WTC11 (cell line): Measurements from ENCODE around the gene CRIP2. TPM values are rescaled to one million over a fixed set of nuclear protein-coding genes. Genes with fewer than 3 reads are reported as not detected.

Experiments
- ATAC-seq: fragments of 200-7000 bp; cut with Tn5 transposase; 2 replicates; pipeline ENCODE4 v1.10.0; 2021; ENCODE audit warnings: mild to moderate bottlenecking, moderate library complexity
- CTCF ChIA-PET: fragments of 300-600 bp; sonication (Branson Sonifier 250); formaldehyde crosslinking; loops from one replicate; lab custom pipeline; 2021; ENCODE audit warnings: antibody characterized with exemption; lab: Charles Lee
- POLR2A ChIA-PET: fragments of 350-600 bp; sonication (Branson Sonifier 250); formaldehyde crosslinking; loops from one replicate; lab custom pipeline; 2021; ENCODE audit warnings: antibody characterized with exemption; lab: Charles Lee
- DNase-seq: peaks from one replicate; pipeline ENCODE4 v3.0.0; 2021; ENCODE audit warnings: low spot score
- H3K27ac Mint-ChIP-seq: 2 replicates; pipeline ENCODE4 v1.8.0; 2021; ENCODE audit warnings: mixed read lengths
- H3K27me3 Mint-ChIP-seq: 2 replicates; pipeline ENCODE4 v1.8.0; 2021; ENCODE audit warnings: low read depth, mild to moderate bottlenecking, moderate library complexity, mixed read lengths
- H3K36me3 Mint-ChIP-seq: 2 replicates; pipeline ENCODE4 v1.8.0; 2021; ENCODE audit warnings: mixed read lengths
- H3K4me1 Mint-ChIP-seq: 2 replicates; pipeline ENCODE4 v1.8.0; 2022; ENCODE audit warnings: mixed read lengths
- H3K4me3 Mint-ChIP-seq: 2 replicates; pipeline ENCODE4 v1.8.0; 2021; ENCODE audit warnings: mild to moderate bottlenecking, moderate library complexity, mixed read lengths
- H3K9me3 Mint-ChIP-seq: 2 replicates; pipeline ENCODE4 v1.8.0; 2021; ENCODE audit warnings: mixed read lengths
- AR ChIP-seq: fragments of 250-450 bp; sonication (Bioruptor Pico); IDR thresholded peaks from 2 replicates; pipeline ENCODE4 v1.9.0; 2021; ENCODE audit warnings: mild to moderate bottlenecking
- CDX4 ChIP-seq: fragments of 250-450 bp; sonication (Bioruptor Pico); IDR thresholded peaks from 2 replicates; pipeline ENCODE4 v1.9.0; 2021; ENCODE audit warnings: moderate library complexity, mild to moderate bottlenecking, inconsistent platforms, borderline replicate concordance
- E2F4 ChIP-seq: sonication (generic); formaldehyde crosslinking; IDR thresholded peaks from 2 replicates; pipeline ENCODE4 v1.8.1; 2022; ENCODE audit warnings: low read depth, mild to moderate bottlenecking, moderate library complexity, missing genetic modification reagents, borderline replicate concordance
- HMGXB4 ChIP-seq: sonication (generic); formaldehyde crosslinking; IDR thresholded peaks from 2 replicates; pipeline ENCODE4 v1.8.1; 2023; ENCODE audit warnings: mild to moderate bottlenecking, moderate library complexity, missing genetic modification reagents
- IRF2 ChIP-seq: sonication (generic); formaldehyde crosslinking; IDR thresholded peaks from 2 replicates; pipeline ENCODE4 v1.8.0; 2022; ENCODE audit warnings: low read depth, missing genetic modification reagents, borderline replicate concordance
- JUN ChIP-seq: sonication (generic); formaldehyde crosslinking; IDR thresholded peaks from 2 replicates; pipeline ENCODE4 v1.8.0; 2023; ENCODE audit warnings: mild to moderate bottlenecking, missing genetic modification reagents
- MXD4 ChIP-seq: fragments of 250-450 bp; sonication (Bioruptor Pico); IDR thresholded peaks from 2 replicates; pipeline ENCODE4 v1.8.0; 2021; ENCODE audit warnings: mild to moderate bottlenecking, moderate library complexity, borderline replicate concordance
- NFYB ChIP-seq: sonication (generic); formaldehyde crosslinking; conservative IDR thresholded peaks from 2 replicates; pipeline ENCODE4 v1.8.0; 2022; ENCODE audit warnings: low read depth, missing genetic modification reagents
- NR1H2 ChIP-seq: sonication (generic); formaldehyde crosslinking; IDR thresholded peaks from 2 replicates; pipeline ENCODE4 v1.9.0; 2021; ENCODE audit warnings: mild to moderate bottlenecking, moderate library complexity, missing genetic modification reagents
- OVOL2 ChIP-seq: fragments of 250-450 bp; sonication (Bioruptor Pico); IDR thresholded peaks from 2 replicates; pipeline ENCODE4 v1.9.0; 2021; ENCODE audit warnings: mild to moderate bottlenecking, borderline replicate concordance
- RORB ChIP-seq: fragments of 250-450 bp; sonication (Bioruptor Pico); IDR thresholded peaks from 2 replicates; pipeline ENCODE4 v1.9.0; 2021; ENCODE audit warnings: mild to moderate bottlenecking
- SMAD4 ChIP-seq: sonication (generic); formaldehyde crosslinking; IDR thresholded peaks from 2 replicates; pipeline ENCODE4 v1.8.0; 2022; ENCODE audit warnings: mild to moderate bottlenecking, missing genetic modification reagents
- TCF7 ChIP-seq: sonication (generic); formaldehyde crosslinking; IDR thresholded peaks from 2 replicates; pipeline ENCODE4 v1.8.0; 2022; ENCODE audit warnings: mild to moderate bottlenecking, low read depth, missing genetic modification reagents, moderate library complexity
- TEAD1 ChIP-seq: sonication (generic); formaldehyde crosslinking; IDR thresholded peaks from 2 replicates; pipeline ENCODE4 v1.8.0; 2022; ENCODE audit warnings: mild to moderate bottlenecking, missing genetic modification reagents
- ZNF138 ChIP-seq: sonication (generic); formaldehyde crosslinking; conservative IDR thresholded peaks from 2 replicates; pipeline ENCODE4 v1.8.1; 2022; ENCODE audit warnings: mild to moderate bottlenecking, moderate library complexity, missing genetic modification reagents
- ZNF281 ChIP-seq: sonication (generic); formaldehyde crosslinking; IDR thresholded peaks from 2 replicates; pipeline ENCODE4 v1.8.0; 2023; ENCODE audit warnings: mild to moderate bottlenecking, missing genetic modification reagents
- total RNA-seq: library from RNA; stranded (reverse); gene quantifications from 3 replicates; pipeline ENCODE4 v1.2.3, GENCODE V29; 2021
- TF ChIP-seq, protein P1 (sequence below): fragments of 250-450 bp; sonication (Bioruptor Pico); conservative IDR thresholded peaks from 2 replicates; pipeline ENCODE4 v1.9.0; 2021; ENCODE audit warnings: mild to moderate bottlenecking
- TF ChIP-seq, protein P2 (sequence below): sonication (generic); formaldehyde crosslinking; IDR thresholded peaks from 2 replicates; pipeline ENCODE4 v1.8.1; 2023; ENCODE audit warnings: mild to moderate bottlenecking, missing genetic modification reagents, moderate library complexity

CRIP2 gene
- total RNA-seq, 1 experiment from 2014 or later: 5.4 TPM

GRCh38 chr14:105446971-105447370, 27.6 kb upstream of the CRIP2 start (continued):
- TF ChIP-seq MXD4 (CRISPR knock-in tag) (no peak), SMAD4 (CRISPR knock-in tag) (no peak), ZNF281 (CRISPR knock-in tag) (no peak)
- TF ChIP-seq, protein P1, sequence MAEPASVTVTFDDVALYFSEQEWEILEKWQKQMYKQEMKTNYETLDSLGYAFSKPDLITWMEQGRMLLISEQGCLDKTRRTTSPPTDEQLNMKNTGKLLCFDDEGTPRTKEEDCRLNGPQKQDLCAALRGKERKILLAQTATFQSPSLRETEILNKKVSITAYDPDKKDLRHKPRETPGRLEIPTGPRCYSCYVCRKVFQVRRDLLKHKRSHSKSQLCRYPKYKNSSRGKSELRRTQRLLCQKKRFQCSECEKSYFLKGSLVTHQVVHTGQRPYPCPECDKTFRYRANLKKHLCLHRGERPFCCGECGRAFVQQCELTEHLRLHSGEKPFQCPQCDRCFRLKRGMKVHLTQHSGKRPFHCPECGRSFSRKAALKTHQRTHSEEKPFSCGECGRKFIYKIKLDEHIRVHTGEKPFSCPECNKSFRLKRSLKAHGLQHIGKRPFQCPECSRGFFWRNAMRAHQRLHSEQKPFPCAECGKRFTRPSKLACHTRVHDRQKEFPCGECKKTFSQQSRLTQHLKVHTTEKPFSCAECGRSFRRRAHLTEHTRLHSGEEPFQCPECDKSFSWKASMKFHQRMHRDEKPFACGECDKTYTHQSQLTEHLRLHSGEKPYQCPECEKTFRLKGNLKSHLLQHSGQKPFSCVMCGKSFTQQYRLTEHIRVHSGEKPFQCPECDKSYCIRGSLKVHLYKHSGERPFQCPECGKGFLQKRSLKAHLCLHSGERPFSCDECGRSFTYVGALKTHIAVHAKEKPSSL (CRISPR knock-in tag): no peak
- TF ChIP-seq, protein P2, sequence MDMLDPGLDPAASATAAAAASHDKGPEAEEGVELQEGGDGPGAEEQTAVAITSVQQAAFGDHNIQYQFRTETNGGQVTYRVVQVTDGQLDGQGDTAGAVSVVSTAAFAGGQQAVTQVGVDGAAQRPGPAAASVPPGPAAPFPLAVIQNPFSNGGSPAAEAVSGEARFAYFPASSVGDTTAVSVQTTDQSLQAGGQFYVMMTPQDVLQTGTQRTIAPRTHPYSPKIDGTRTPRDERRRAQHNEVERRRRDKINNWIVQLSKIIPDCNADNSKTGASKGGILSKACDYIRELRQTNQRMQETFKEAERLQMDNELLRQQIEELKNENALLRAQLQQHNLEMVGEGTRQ (CRISPR knock-in tag): no peak

DNA sequence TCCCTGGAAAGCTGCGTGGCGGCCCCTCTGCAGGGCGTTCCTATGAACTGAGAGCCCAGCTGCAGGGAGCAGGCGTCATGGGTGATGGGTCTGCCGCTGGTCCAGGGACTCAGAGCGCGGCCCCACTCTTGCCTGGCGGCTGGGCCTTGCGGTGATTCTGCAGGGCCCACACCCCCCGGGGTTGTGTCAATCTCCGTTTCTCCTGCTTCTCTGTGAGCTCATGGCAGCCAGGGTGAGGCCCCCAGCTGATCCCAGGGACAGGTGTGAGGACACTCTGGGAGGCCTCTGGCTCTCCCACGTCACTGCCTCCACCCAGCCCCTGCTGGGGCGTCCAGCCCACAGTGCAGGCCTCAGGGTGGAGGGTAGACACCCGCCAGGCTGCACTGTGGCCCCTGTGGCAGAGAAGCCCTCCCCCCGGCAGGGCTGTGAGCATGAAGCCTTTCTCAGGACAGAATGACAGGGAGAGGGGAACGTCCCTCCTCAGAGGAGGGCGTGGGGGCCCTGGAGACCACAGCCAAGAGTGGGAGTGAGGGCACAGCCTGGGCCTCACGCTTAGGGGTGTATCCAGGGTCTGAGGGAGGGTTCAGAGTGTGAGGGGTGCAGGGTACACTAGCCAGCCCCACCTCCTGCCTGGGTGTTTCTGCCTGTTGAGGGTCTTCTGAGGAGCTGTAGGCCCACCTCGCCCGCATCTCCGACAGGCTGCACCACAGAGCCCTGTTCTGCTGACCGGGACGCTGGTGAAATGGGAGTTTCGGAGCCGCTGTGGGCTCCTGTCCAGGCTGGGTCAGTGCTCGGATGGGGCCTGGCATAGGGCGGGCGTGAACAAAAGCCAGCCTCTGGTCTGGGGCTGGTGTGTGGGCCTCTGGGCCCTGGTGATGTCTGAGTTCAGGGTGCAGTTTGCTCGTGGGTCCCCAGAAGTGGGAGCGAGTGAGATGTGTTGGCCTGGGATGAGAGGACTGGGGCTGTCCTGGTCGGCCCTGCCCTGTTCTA, 26.7 kb upstream of the CRIP2 start:
- DNase-seq (no peak), ATAC-seq (peak; percentile 6)
- no peak overlapping the region for H3K4me3 Mint-ChIP-seq
- no peaks in the 10 kb centered on the region for H3K4me1 Mint-ChIP-seq
- peaks cover 22% of the 10 kb centered on the region for H3K36me3 Mint-ChIP-seq
- H3K27me3 Mint-ChIP-seq: no peaks in the 10 kb centered on the region
- CTCF ChIA-PET: interaction anchor here (0.6 to 2.0 kb wide), 21 partner anchors 8 to 199 kb away, joined by 3 to 16 read pairs (median 5); partner anchors contain the start of gene CRIP1
- POLR2A ChIA-PET: no interaction called here
- H3K9me3 Mint-ChIP-seq: no peaks in the 10 kb centered on the region
- TF ChIP-seq JUN (CRISPR knock-in tag) (no peak), ZNF281 (CRISPR knock-in tag) (no peak), AR (CRISPR knock-in tag) (no peak), NR1H2 (CRISPR knock-in tag) (no peak), ZNF138 (CRISPR knock-in tag) (no peak), RORB (CRISPR knock-in tag) (no peak), TCF7 (CRISPR knock-in tag) (no peak), NFYB (CRISPR knock-in tag) (no peak), TEAD1 (no peak), IRF2 (CRISPR knock-in tag) (no peak), OVOL2 (no peak), CDX4 (no peak), E2F4 (CRISPR knock-in tag) (no peak), HMGXB4 (CRISPR knock-in tag) (no peak)
- H3K27ac Mint-ChIP-seq: no peak overlapping the region
